K562 (cell line): ENCODE data around the gene ADNP. TPM values are rescaled to one million over a fixed set of nuclear protein-coding genes. Genes with fewer than 3 reads are reported as not detected.

ENCODE experiments used
- ATAC-seq: fragments of 200-7000 bp; cut with Tn5 transposase; 3 replicates; pipeline ENCODE4 v1.9.1; 2020; ENCODE audit warnings: moderate library complexity
- BruUV-seq: library from RNA; stranded (reverse); fragments of 400-500 nt; replicated peaks from 2 replicates; lab custom pipeline; 2021; lab: Mats Ljungman, UMichigan
- CTCF ChIA-PET: fragments of 300-600 bp; formaldehyde crosslinking; extraction: SDS; loops from one replicate; lab custom pipeline; 2021; ENCODE audit warnings: low intra/inter-chr PET ratio; lab: Yijun Ruan, JAX
- POLR2A ChIA-PET: fragments of 300-600, 350-650 bp; sonication (Branson Sonifier 250); formaldehyde crosslinking; extraction: SDS; loops from one replicate; lab custom pipeline; 2021; ENCODE audit warnings: antibody characterized with exemption, inconsistent platforms; lab: Yijun Ruan, JAX
- DNase-seq, 4 experiments: peaks; one replicate each; pipeline versions ENCODE4 v3.0.0 to v3.0.0-alpha.2; 2011 to 2018; ENCODE audit warnings: low spot score in 3 of 4, mixed read lengths in 3 of 4; ENCODE audit errors: extremely low read depth in 1 of 4
- FAIRE-seq: peaks from 2 replicates; lab custom pipeline; 2011; peaks lifted over from hg19 to GRCh38; lab: Jason Lieb, UNC
- H2AFZ ChIP-seq: 2 replicates; pipeline ENCODE4 v1.6.0; 2011; ENCODE audit warnings: low read depth, low read length, control low read depth, inconsistent platforms
- H3K27ac ChIP-seq: fragments of 200-600 bp; 3 replicates; pipeline ENCODE4 v1.8.0; 2011; ENCODE audit warnings: low read depth, mild to moderate bottlenecking, control low read depth, inconsistent platforms, low read length, moderate library complexity, mixed read lengths; ENCODE audit errors: extremely low read depth
- H3K27me3 ChIP-seq, 2 experiments: fragments of 300-600 bp in 1 of 2; 2 replicates in 1 of 2; 3 replicates in 1 of 2; pipeline versions ENCODE4 v1.6.0 to v1.8.0; 2011; ENCODE audit warnings: inconsistent platforms in 2 of 2, low read length in 2 of 2, mild to moderate bottlenecking in 1 of 2, mixed read lengths in 1 of 2, moderate library complexity in 1 of 2; ENCODE audit not compliant: control insufficient read depth in 2 of 2, insufficient read depth in 2 of 2
- H3K36me3 ChIP-seq: fragments of 300-600 bp; 3 replicates; pipeline ENCODE4 v1.8.0; 2011; ENCODE audit warnings: mild to moderate bottlenecking, low read length, inconsistent platforms; ENCODE audit not compliant: control insufficient read depth, insufficient read depth
- H3K4me1 ChIP-seq, 2 experiments: fragments of 200-600 bp in 1 of 2; replicated peaks in 1 of 2; 2 replicates in 1 of 2; 3 replicates in 1 of 2; pipeline versions ENCODE4 v1.5.1 to v1.8.0; 2011; ENCODE audit warnings: inconsistent platforms in 2 of 2, low read length in 2 of 2, mild to moderate bottlenecking in 1 of 2, mixed read lengths in 1 of 2, moderate library complexity in 1 of 2; ENCODE audit not compliant: control insufficient read depth in 2 of 2, insufficient read depth in 2 of 2
- H3K4me2 ChIP-seq: 2 replicates; pipeline ENCODE4 v1.6.1; 2011; ENCODE audit warnings: low read length, control low read depth, inconsistent platforms, mixed read lengths; ENCODE audit not compliant: insufficient read depth
- H3K4me3 ChIP-seq: fragments of 200-600 bp; sonication (generic), shearing (Covaris generic); 2 replicates; pipeline ENCODE4 v1.5.1; 2016; ENCODE audit warnings: control low read depth, inconsistent platforms
- H3K79me2 ChIP-seq: fragments of 200-600 bp; 3 replicates; pipeline ENCODE4 v1.8.0; 2011; ENCODE audit warnings: low read length, inconsistent platforms; ENCODE audit not compliant: control insufficient read depth, insufficient read depth
- H3K9ac ChIP-seq, 2 experiments: 2 replicates each; pipeline versions ENCODE4 v1.6.0 to v1.6.1; 2011; ENCODE audit warnings: low read depth in 2 of 2, low read length in 2 of 2, control low read depth in 1 of 2, inconsistent platforms in 1 of 2, mild to moderate bottlenecking in 1 of 2, mixed read lengths in 1 of 2; ENCODE audit not compliant: insufficient read depth in 1 of 2
- H3K9me1 ChIP-seq: one replicate; pipeline ENCODE4 v1.6.0; 2011; ENCODE audit warnings: inconsistent platforms, mild to moderate bottlenecking, low read length, moderate library complexity; ENCODE audit not compliant: control insufficient read depth, insufficient read depth
- H3K9me3 ChIP-seq: replicated peaks from 2 replicates; pipeline ENCODE4 v1.5.1; 2011; ENCODE audit warnings: low read depth, low read length, inconsistent platforms; ENCODE audit not compliant: control insufficient read depth, insufficient read depth
- H4K20me1 ChIP-seq: replicated peaks from 2 replicates; pipeline ENCODE4 v1.6.1; 2011; ENCODE audit warnings: low read length, inconsistent platforms, mixed read lengths; ENCODE audit not compliant: control insufficient read depth, insufficient read depth
- ATF3 ChIP-seq, 2 experiments: fragments of 450-650 bp in 1 of 2; sonication (generic) in 1 of 2; formaldehyde crosslinking in 1 of 2; IDR thresholded peaks in 1 of 2; conservative IDR thresholded peaks in 1 of 2; 2 replicates each; pipeline versions ENCODE4 v1.6.1 to v1.8.1; 2016 to 2023; ENCODE audit warnings: mild to moderate bottlenecking in 2 of 2, moderate library complexity in 2 of 2, inconsistent platforms in 1 of 2, missing genetic modification reagents in 1 of 2
- C11orf30 ChIP-seq: fragments of 450-650 bp; IDR thresholded peaks from 2 replicates; pipeline ENCODE4 v1.6.1; 2016; ENCODE audit warnings: low read depth, mild to moderate bottlenecking
- CEBPG ChIP-seq, 3 experiments: fragments of 200-800 bp in 1 of 3; sonication (Bioruptor generic) in 1 of 3; sonication (generic) in 1 of 3; formaldehyde crosslinking in 1 of 3; IDR thresholded peaks in 2 of 3; conservative IDR thresholded peaks in 1 of 3; 2 replicates each; pipeline versions ENCODE4 v1.6.1 to v1.8.0; 2016 to 2022; ENCODE audit warnings: missing compliant biosample characterization in 2 of 3, missing genetic modification characterization in 2 of 3, mild to moderate bottlenecking in 1 of 3, missing genetic modification reagents in 1 of 3
- CHCHD3 ChIP-seq: fragments of 250-450 bp; sonication (Bioruptor Pico); IDR thresholded peaks from 2 replicates; pipeline ENCODE4 v2.1.2; 2022; ENCODE audit warnings: mild to moderate bottlenecking
- EHMT2 ChIP-seq: fragments of 450-650 bp; IDR thresholded peaks from 2 replicates; pipeline ENCODE4 v1.6.1; 2018; ENCODE audit warnings: antibody characterized with exemption
- KLF16 ChIP-seq: IDR thresholded peaks from 2 replicates; pipeline ENCODE4 v1.6.1; 2016; ENCODE audit warnings: antibody characterized with exemption
- MAFG ChIP-seq: fragments of 450-650 bp; conservative IDR thresholded peaks from 2 replicates; pipeline ENCODE4 v1.6.1; 2016; ENCODE audit warnings: missing genetic modification characterization, missing compliant biosample characterization
- STAT5A ChIP-seq: IDR thresholded peaks from 2 replicates; pipeline ENCODE4 v1.6.1; 2012; ENCODE audit warnings: low read length, inconsistent platforms, borderline replicate concordance
- XRCC5 ChIP-seq: fragments of 200-400 bp; formaldehyde crosslinking; IDR thresholded peaks from 2 replicates; pipeline ENCODE4 v1.6.1; 2017; ENCODE audit warnings: low read depth, mild to moderate bottlenecking, low read length
- ZSCAN29 ChIP-seq: fragments of 450-650 bp; IDR thresholded peaks from 2 replicates; pipeline ENCODE4 v1.6.1; 2017
- WGBS: fragments of 100-300 bp; shearing (Covaris generic); methylation state at CpG from one replicate; pipeline ENCODE4 v1.1.6; 2016; ENCODE audit warnings: low coverage, mixed read lengths; ENCODE audit not compliant: insufficient coverage; ENCODE audit errors: missing lambda C conversion rate; 5-methylcytosine and 5-hydroxymethylcytosine counted together
- in situ Hi-C: fragments of 300-500 bp; cut with MboI; formaldehyde crosslinking; loops from 4 replicates; pipeline ENCODE4 v1.15.0; 2018; ENCODE audit warnings: inconsistent platforms, mixed read lengths
- intact Hi-C: fragments of 100-400 bp; cut with micrococcal nuclease; formaldehyde crosslinking; loops from 2 replicates; pipeline ENCODE4 v1.14.2; 2022
- polyA plus RNA-seq, 8 experiments: library from polyadenylated mRNA; depleted of rRNA in 4 of 8; stranded (reverse) in 5 of 8; unstranded in 3 of 8; fragments of >200 nt; fragmentation: Nextera tagmentation in 2 of 8; fragmentation: Illumina TruSeq in 1 of 8; extraction: Ambion mirVana in 2 of 8; extraction: Trizol in 1 of 8; gene quantifications; 2 replicates each; pipeline versions ENCODE4 v1.2.1 to v1.2.3, GENCODE V29; 2011 to 2014; ENCODE audit warnings: inconsistent platforms in 1 of 8, missing spikeins in 1 of 8
- total RNA-seq, 7 experiments: library from RNA; depleted of rRNA in 6 of 7; stranded (reverse); fragments of >200 nt in 6 of 7; fragmentation: Illumina TruSeq in 2 of 7; extraction: Trizol in 2 of 7; gene quantifications; 2 replicates each; pipeline versions ENCODE4 v1.2.1 to v1.2.3, GENCODE V29; 2011 to 2021; ENCODE audit warnings: low replicate concordance in 1 of 7

Gene ADNP
- total and polyA plus RNA-seq, 9 of the 15 experiments (the other 6 are each of a cell fraction or from before 2014, with no cell fraction given), result 17.8 to 59.9 (median 25.3) TPM

- CTCF ChIA-PET, result no interaction called here
- no peak overlapping the region for H2AFZ ChIP-seq
- TF ChIP-seq MAFG (tag), result 0 out of 2 replicates have a peak, but pooled peaks have one; percentile 5
- 0 out of 2 replicates have a peak, but pooled peaks have one; percentile 16 for TF ChIP-seq XRCC5
- peak; percentile 27; the same call in 1 of the 2 replicates for TF ChIP-seq ATF3 (IDR thresholded peaks at IDR 0.05)
- no peak for TF ChIP-seq ATF3 (CRISPR knock-in tag; conservative IDR thresholded peaks at IDR 0.05)
- TF ChIP-seq C11orf30, result peak; percentile 11; the same call in 1 of the 2 replicates
- TF ChIP-seq STAT5A, result no peak
- peak; percentile 74 for TF ChIP-seq CEBPG (CRISPR knock-in tag; IDR thresholded peaks at IDR 0.05)
- TF ChIP-seq CEBPG (tag; conservative IDR thresholded peaks at IDR 0.05 in 1 of 2, IDR thresholded peaks at IDR 0.05 in 1 of 2), result peak in 1 of 2 experiments; percentile 29; a peak in 1 of 4 replicates
- no peak for TF ChIP-seq KLF16
- TF ChIP-seq EHMT2, result no peak
- no peak for TF ChIP-seq CHCHD3 (CRISPR knock-in tag)
- TF ChIP-seq ZSCAN29, result no peak
- TF ChIP-seq, all 486 proteins: peak for 5
- intact Hi-C loops, result no loop called here
- Histone ChIP-seq H3K4me1 (peaks cover 12 to 19% of the 10 kb centered on the region in 2 experiments; a peak in 4 of 5 replicates), H3K9me3 (no peaks in the 10 kb centered on the region), H4K20me1 (peaks cover 20% of the 10 kb centered on the region), H3K36me3 (peaks cover 60% of the 10 kb centered on the region), H3K27ac (peak overlapping the region; percentile 97), H3K9me1 (peaks cover 8% of the 10 kb centered on the region), H3K4me3 (peak overlapping the region; percentile 74), H3K27me3 (no peaks in the 10 kb centered on the region), H3K9ac (peak overlapping the region; percentile 50 to 96; a peak in 3 of 4 replicates), H3K79me2 (peaks cover 81% of the 10 kb centered on the region), H3K4me2 (peak overlapping the region; percentile 93)
- in situ Hi-C loops, result no loop called here
- POLR2A ChIA-PET, result interaction anchor here (0.6 to 2.0 kb wide), 13 partner anchors 10 to 267 kb away, joined by 3 to 17 read pairs (median 5); partner anchors contain the start of genes ADNP and BCAS4
- no TSS peak for BruUV-seq
- 3% methylated on average over 7 of the region's 7 CpGs for WGBS
- no peak for DNase-seq
- ATAC-seq, result peak; percentile 8; the same call in 1 of the 3 replicates
- no peak for FAIRE-seq
Observed at GRCh38 chr20:50957276-50957675, 26.0 kb upstream of the ADNP start.
